PFSK-1 (cell line): ENCODE data around the gene FGF8.

Experiments
- FOXP2 ChIP-seq: optimal IDR thresholded peaks from 2 replicates; pipeline ENCODE3; 2011; ENCODE audit warnings: borderline replicate concordance, control low read depth, inconsistent platforms; ENCODE audit not compliant: insufficient read depth; ENCODE audit errors: extremely low read length, extremely low read depth
- POLR2AphosphoS5 ChIP-seq: IDR thresholded peaks from 2 replicates; pipeline ENCODE4 v1.6.1; 2012; ENCODE audit warnings: low read depth, mild to moderate bottlenecking, control low read depth, low read length, moderate library complexity
- SIN3A ChIP-seq: IDR thresholded peaks from 2 replicates; pipeline ENCODE4 v1.6.1; 2012; ENCODE audit warnings: mild to moderate bottlenecking, low read length, moderate library complexity, borderline replicate concordance; ENCODE audit not compliant: insufficient read depth
- TAF1 ChIP-seq: IDR thresholded peaks from 2 replicates; pipeline ENCODE4 v1.6.1; 2012; ENCODE audit warnings: low read length, control low read depth, borderline replicate concordance; ENCODE audit not compliant: insufficient read depth
- TF ChIP-seq, protein P1 (sequence below), 2 experiments: IDR thresholded peaks; 2 replicates each; pipeline versions ENCODE4 v1.6.1 to v1.8.0; 2011 to 2012; ENCODE audit warnings: low read depth in 2 of 2, low read length in 2 of 2, control low read depth in 1 of 2, inconsistent platforms in 1 of 2, mild to moderate bottlenecking in 1 of 2, moderate library complexity in 1 of 2; ENCODE audit not compliant: insufficient read depth in 1 of 2

FGF8 gene

DNA sequence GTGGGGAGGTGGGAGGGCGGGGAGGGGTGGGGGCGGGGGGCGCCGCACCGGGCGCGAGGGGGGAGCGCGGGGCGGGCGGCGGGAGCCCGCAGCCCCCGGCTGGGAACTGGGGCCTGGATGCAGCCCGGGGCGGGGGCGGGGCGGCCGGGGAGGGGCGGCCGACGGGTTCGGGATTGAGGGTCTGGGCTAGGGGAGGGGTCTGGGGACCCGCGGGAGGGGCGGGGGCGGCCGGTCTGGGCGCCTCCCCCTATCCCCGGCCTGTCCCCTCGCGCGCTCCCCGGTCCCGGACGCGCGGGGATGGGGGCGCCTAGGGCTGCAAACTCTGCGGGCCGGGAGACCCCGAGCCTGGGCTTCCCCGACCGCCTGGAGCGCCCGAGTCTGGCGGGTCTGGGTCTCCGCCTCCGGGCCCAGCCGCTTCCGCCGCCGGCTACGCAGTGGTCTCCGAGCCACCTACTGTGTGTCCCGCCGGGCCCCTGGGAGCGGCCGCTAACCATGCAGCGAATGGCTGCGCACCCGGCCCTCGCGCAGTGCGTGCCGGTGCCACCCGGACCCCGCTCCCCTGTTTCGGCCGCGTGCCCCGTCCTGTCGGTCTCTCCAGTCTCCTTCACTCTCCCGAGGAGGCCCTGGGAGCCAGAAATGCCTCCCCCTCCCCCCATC is 375 bp upstream of the FGF8 start:
- TF ChIP-seq SIN3A = no peak
- TF ChIP-seq, protein P1, sequence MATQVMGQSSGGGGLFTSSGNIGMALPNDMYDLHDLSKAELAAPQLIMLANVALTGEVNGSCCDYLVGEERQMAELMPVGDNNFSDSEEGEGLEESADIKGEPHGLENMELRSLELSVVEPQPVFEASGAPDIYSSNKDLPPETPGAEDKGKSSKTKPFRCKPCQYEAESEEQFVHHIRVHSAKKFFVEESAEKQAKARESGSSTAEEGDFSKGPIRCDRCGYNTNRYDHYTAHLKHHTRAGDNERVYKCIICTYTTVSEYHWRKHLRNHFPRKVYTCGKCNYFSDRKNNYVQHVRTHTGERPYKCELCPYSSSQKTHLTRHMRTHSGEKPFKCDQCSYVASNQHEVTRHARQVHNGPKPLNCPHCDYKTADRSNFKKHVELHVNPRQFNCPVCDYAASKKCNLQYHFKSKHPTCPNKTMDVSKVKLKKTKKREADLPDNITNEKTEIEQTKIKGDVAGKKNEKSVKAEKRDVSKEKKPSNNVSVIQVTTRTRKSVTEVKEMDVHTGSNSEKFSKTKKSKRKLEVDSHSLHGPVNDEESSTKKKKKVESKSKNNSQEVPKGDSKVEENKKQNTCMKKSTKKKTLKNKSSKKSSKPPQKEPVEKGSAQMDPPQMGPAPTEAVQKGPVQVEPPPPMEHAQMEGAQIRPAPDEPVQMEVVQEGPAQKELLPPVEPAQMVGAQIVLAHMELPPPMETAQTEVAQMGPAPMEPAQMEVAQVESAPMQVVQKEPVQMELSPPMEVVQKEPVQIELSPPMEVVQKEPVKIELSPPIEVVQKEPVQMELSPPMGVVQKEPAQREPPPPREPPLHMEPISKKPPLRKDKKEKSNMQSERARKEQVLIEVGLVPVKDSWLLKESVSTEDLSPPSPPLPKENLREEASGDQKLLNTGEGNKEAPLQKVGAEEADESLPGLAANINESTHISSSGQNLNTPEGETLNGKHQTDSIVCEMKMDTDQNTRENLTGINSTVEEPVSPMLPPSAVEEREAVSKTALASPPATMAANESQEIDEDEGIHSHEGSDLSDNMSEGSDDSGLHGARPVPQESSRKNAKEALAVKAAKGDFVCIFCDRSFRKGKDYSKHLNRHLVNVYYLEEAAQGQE (IDR thresholded peaks at IDR 0.05; ENCODE audit: insufficient read depth in 1 of 2, low read depth in 2 of 2, low read length in 2 of 2) = no peak
- TF ChIP-seq TAF1 = no peak
- TF ChIP-seq POLR2AphosphoS5 = no peak
- no peak for TF ChIP-seq FOXP2

DNA sequence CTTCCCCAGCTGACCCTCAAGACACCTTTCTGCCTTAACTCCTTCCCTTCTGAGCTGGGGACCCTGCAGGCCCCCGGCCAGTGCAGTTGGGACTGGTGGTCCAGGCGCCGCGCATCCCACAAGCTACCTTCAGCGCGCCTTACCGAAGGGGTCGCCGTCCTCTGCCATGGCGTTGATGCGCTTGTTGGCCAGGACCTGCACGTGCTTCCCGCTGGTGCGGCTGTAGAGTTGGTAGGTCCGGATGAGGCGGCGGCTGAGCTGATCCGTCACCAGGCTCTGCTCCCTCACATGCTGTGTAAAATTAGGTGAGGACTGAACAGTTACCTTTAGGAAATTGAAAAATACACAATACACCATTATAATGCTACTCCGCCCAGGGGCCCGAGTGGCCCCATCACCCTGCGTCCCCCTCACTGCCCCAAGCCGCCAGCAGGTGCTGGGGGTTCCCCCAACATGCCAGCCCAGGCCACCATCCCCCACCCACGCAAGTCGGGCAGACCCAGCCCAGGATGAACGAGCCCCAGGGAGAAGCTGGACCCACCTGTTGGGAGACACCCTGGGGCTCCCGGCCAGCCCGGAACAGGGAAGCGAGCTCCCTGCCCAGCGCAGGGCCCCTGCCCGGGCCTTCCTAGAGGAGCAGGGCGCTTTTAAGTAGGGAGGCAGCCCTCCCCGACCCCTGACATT is 1.2 kb downstream of the FGF8 start:
- no peak for TF ChIP-seq POLR2AphosphoS5
- TF ChIP-seq, protein P1 (IDR thresholded peaks at IDR 0.05; ENCODE audit: insufficient read depth in 1 of 2, low read depth in 2 of 2, low read length in 2 of 2) = no peak
- TF ChIP-seq TAF1 = no peak
- no peak for TF ChIP-seq SIN3A
- TF ChIP-seq FOXP2 = no peak

DNA sequence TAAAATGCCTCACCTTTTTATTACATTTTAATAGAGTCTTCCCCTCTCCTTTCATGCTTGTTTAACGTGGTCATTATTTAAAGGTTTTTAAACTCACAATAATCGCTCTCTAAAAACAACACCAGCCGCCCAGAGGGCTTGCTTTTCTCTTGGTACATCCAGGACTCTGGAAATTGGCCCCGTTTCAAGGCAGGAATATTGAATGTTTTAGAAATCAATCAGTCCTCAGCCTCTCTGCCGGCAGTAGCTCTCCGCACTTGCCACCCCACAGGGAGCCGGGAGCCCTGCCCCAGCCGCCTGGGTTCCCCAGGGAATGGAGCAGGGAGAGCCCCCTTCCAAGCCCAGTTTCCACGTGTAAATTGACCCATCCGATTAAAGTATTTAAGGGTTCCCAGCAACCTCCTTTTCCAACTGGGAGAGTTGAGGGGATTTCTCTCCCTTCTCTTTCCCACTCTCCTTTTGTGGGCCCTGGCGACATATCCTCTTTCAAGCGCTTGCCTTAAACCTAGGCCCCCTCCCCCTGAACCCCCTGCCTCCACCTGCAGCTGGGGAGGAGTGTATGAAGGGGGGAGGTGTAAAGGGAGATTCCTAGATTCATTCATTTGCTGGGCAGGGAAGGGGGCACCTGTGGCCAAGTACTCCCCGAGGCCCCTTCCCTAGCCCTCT is 1.9 kb downstream of the FGF8 start:
- TF ChIP-seq POLR2AphosphoS5 = no peak
- TF ChIP-seq, protein P1 (IDR thresholded peaks at IDR 0.05; ENCODE audit: insufficient read depth in 1 of 2, low read depth in 2 of 2, low read length in 2 of 2) = no peak
- TF ChIP-seq TAF1 = no peak
- TF ChIP-seq FOXP2 = no peak
- TF ChIP-seq SIN3A = no peak

DNA sequence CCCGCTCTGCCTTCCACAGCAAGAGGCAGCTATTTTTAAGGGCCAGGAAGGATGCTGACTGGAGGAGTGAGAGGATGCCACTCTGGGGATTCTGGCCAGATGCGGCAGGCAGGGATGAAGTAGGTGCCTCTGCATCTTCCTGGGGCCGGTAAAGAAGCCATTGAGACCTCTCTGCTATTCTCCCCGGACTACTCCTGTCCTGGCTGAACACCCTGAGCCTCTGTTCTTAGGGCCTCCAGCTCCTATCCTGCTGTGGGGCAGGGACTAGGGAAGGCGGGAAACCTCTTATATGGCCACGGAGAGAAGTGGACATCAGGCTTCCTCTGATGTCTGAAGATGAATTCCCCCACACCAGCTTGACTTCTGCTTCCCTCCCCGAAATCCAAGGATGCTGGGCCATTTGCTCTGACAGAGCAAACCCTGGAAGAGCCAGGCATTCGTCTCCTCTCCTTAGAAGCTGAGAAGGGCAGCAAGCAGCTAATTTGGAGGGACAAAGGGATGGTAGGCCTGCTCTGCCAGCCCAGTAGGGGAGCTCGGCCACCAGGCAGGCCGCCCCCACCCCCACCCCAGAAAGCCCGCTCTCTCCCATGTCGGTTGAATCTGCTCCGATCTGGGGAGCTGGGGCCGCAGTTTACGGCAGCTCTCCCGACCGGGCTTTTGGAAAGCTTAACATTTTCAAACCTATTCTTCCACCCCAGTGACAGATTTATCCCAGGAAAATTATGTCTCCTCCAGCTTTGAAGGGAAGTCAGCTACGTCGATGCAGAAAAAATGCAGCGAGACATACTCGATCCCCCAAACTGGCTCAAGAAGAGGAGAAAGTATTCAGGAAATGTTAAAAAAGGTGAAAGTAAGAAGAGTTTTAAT is 2.8 kb downstream of the FGF8 start:
- no peak for TF ChIP-seq SIN3A
- TF ChIP-seq, protein P1 (IDR thresholded peaks at IDR 0.05; ENCODE audit: insufficient read depth in 1 of 2, low read depth in 2 of 2, low read length in 2 of 2) = no peak
- no peak for TF ChIP-seq TAF1
- TF ChIP-seq FOXP2 = no peak
- no peak for TF ChIP-seq POLR2AphosphoS5
